Measurements from ENCODE around the gene SLC25A48. TPM values are rescaled to one million over a fixed set of nuclear protein-coding genes. Genes with fewer than 3 reads are reported as not detected.

The SLC25A48 gene
- total and polyA plus RNA-seq, 11 donors: 0.38 to 8.7 (median 1.7) TPM; not detected in 6

DNA sequence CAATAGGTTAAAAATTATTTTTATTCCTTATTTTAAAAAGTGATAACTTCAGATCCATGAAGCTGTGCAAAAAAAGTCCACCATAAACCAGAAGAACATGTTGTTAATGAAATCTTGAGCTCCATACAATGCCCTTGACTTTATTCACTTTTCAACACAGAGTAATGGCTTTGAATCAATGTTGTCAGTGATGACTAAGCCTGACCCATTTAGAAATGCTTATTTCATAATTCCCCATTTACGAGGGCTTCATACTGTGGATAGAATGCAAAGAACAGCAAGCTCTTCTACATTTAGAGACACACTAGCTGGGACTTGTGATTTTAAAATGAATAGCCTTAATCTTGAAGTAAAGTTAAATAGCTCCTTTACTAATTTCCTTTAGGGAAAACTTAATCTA lies 86.9 kb downstream of the SLC25A48 start:
- Histone ChIP-seq H3K9me3 (no peaks in the 10 kb centered on the region), H3K27ac (no peak overlapping the region), H3K27me3 (peaks cover 0 to 53% (median 26%) of the 10 kb centered on the region in 9 donors), H3K4me3 (no peak overlapping the region), H3K4me1 (no peaks in the 10 kb centered on the region), H3K36me3 (no peaks in the 10 kb centered on the region)
- TF ChIP-seq, protein P1, sequence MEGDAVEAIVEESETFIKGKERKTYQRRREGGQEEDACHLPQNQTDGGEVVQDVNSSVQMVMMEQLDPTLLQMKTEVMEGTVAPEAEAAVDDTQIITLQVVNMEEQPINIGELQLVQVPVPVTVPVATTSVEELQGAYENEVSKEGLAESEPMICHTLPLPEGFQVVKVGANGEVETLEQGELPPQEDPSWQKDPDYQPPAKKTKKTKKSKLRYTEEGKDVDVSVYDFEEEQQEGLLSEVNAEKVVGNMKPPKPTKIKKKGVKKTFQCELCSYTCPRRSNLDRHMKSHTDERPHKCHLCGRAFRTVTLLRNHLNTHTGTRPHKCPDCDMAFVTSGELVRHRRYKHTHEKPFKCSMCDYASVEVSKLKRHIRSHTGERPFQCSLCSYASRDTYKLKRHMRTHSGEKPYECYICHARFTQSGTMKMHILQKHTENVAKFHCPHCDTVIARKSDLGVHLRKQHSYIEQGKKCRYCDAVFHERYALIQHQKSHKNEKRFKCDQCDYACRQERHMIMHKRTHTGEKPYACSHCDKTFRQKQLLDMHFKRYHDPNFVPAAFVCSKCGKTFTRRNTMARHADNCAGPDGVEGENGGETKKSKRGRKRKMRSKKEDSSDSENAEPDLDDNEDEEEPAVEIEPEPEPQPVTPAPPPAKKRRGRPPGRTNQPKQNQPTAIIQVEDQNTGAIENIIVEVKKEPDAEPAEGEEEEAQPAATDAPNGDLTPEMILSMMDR (IDR thresholded peaks at IDR 0.05): no peak
- TF ChIP-seq POLR2A (IDR thresholded peaks at IDR 0.05): no peak
- no peak for DNase-seq
- intact Hi-C loops (cut with DNase I): no loop called here
- 51 to 70% (median 66%) methylated on average over 1 of the region's 1 CpG for WGBS, 4 donors
- peak in 1 of 4 donors; percentile 45 for ATAC-seq

- Histone ChIP-seq H3K4me3 (peak overlapping the region in 10 of 12 donors; percentile 4 to 43 (median 34)), H3K36me3 (no peaks in the 10 kb centered on the region), H3K4me1 (peaks cover 0 to 11% (median 1%) of the 10 kb centered on the region in 12 donors), H3K27me3 (peaks cover 15 to 73% (median 52%) of the 10 kb centered on the region in 9 donors), H3K27ac (no peak overlapping the region), H3K9me3 (peaks cover 0 to 8% (median 0%) of the 10 kb centered on the region in 12 donors)
- DNase-seq: no peak
- no peak for ATAC-seq
- 2 to 4% (median 3%) methylated on average over 33 to 99 of the region's 99 CpGs for WGBS, 4 donors
- intact Hi-C loops (cut with DNase I): no loop called here
- no peak for TF ChIP-seq POLR2A (IDR thresholded peaks at IDR 0.05)
Observed at GRCh38 chr5:135930029-135930948, 95.8 kb downstream of the SLC25A48 start.

- 21 to 30% (median 25%) methylated on average over 18 of the region's 18 CpGs for WGBS, 4 donors
- Histone ChIP-seq H3K36me3 (no peaks in the 10 kb centered on the region), H3K27ac (no peak overlapping the region), H3K9me3 (peaks cover 0 to 8% (median 0%) of the 10 kb centered on the region in 12 donors), H3K4me3 (no peak overlapping the region), H3K27me3 (peaks cover 15 to 69% (median 52%) of the 10 kb centered on the region in 9 donors), H3K4me1 (peaks cover 0 to 11% (median 1%) of the 10 kb centered on the region in 12 donors)
- DNase-seq: no peak
- ATAC-seq: no peak
- TF ChIP-seq POLR2A (IDR thresholded peaks at IDR 0.05): no peak
- TF ChIP-seq, protein P1 (IDR thresholded peaks at IDR 0.05): no peak
- intact Hi-C loops (cut with DNase I): no loop called here
Observed at GRCh38 chr5:135930949-135931295, 96.5 kb downstream of the SLC25A48 start.

DNA sequence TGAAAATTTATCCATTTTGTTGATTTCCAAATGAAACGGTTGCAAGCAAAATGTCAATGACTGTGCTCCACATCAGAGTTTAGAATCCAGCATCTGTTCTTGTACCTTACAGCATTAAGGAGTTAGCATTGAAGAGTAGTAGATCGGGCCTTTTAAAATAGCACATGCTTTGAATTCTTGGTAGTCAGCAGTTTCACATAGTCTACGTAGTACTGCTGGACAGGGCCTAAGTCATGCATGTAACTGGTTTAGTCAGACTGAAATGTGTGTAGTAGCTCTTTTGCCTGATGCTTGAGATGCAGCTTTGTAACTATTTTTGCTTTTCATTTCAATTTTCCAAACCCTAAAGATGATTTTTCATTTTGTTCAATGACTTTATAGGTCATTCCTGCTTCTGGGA lies 100.5 kb downstream of the SLC25A48 start:
- ATAC-seq: peak in 2 of 4 donors; percentile 64 to 77
- no peak for DNase-seq
- intact Hi-C loops (cut with DNase I): loop anchor here in 3 of 10 donors (5.0 kb wide), 2 partner anchors 43 to 242 kb away; no protein-coding TSS in a partner anchor
- TF ChIP-seq, protein P1 (IDR thresholded peaks at IDR 0.05): no peak
- TF ChIP-seq POLR2A (IDR thresholded peaks at IDR 0.05): no peak
- Histone ChIP-seq H3K9me3 (no peaks in the 10 kb centered on the region), H3K4me3 (no peak overlapping the region), H3K27me3 (peaks cover 11 to 37% (median 24%) of the 10 kb centered on the region in 9 donors), H3K4me1 (peaks cover 0 to 9% (median 1%) of the 10 kb centered on the region in 12 donors), H3K36me3 (no peaks in the 10 kb centered on the region), H3K27ac (no peak overlapping the region)
- 40 to 51% (median 42%) methylated on average over 3 of the region's 3 CpGs for WGBS, 4 donors

Measured in heart left ventricle (tissue), 16 donors.